GM12864 (cell line): ENCODE results near the gene MBD6.
A peak's percentile ranks its signal among the peaks of the same experiment; 100 is the strongest.

Experiments
- DNase-seq: peaks from one replicate; pipeline ENCODE4 v3.0.0-alpha.2; 2011; ENCODE audit warnings: low read depth
- H3K4me3 ChIP-seq: 2 replicates; pipeline ENCODE4 v1.5.1; 2011; ENCODE audit warnings: mild to moderate bottlenecking, low read depth, low read length, control low read depth
- TF ChIP-seq, protein P1 (sequence below): IDR thresholded peaks from 2 replicates; pipeline ENCODE4 v1.5.1; 2011; ENCODE audit warnings: low read depth, mild to moderate bottlenecking, moderate library complexity, low read length, control low read depth, inconsistent platforms; ENCODE audit errors: missing control alignments

MBD6 gene

DNA sequence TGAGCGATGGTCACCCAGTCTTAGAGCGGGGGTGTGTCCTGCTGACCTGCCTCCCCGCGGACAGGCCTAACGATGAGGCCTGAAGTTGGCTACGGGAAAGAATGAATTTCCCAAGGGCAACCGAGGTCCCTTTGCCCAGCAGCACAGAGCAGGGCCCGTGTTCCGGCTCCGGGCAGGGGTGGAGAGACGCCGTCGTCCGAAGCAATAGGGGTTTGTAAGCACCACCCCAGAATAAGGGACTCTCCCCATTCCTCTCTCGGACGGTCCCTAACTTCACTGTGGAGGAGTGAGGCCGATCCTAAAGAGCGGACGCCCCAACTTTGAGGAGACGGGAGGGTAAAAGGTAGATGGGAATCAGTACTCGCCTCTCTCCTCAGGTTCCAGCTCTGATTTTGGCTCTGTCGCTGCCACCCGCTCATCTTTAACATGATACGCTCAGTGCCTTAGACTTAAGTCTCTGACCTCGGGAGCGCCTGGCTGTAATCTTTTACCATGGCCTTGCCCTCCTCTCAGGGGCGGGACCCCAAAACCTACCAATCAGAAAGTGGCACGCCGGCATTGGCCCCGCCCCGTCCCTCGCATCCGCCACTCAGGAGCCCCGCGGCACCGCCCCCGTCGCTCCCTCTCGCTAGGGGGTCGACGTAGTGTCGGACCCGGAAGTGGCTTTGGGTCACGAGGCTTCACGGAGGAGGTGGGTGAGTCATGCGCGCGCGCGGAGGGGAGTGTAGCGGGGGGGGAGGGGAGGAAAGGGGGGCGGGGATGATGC is 2.4 kb upstream of the MBD6 start, which contains the start of gene DDIT3:
Gene DDIT3, minus strand, starts transcription at position 462 of the 766 bp plus-strand sequence. CDS start 3,108 bp downstream, outside the sequence.
- H3K4me3 ChIP-seq = peak within 1 kb of the TSS; percentile 92
- DNase-seq = peak; percentile 94
- TF ChIP-seq, protein P1, sequence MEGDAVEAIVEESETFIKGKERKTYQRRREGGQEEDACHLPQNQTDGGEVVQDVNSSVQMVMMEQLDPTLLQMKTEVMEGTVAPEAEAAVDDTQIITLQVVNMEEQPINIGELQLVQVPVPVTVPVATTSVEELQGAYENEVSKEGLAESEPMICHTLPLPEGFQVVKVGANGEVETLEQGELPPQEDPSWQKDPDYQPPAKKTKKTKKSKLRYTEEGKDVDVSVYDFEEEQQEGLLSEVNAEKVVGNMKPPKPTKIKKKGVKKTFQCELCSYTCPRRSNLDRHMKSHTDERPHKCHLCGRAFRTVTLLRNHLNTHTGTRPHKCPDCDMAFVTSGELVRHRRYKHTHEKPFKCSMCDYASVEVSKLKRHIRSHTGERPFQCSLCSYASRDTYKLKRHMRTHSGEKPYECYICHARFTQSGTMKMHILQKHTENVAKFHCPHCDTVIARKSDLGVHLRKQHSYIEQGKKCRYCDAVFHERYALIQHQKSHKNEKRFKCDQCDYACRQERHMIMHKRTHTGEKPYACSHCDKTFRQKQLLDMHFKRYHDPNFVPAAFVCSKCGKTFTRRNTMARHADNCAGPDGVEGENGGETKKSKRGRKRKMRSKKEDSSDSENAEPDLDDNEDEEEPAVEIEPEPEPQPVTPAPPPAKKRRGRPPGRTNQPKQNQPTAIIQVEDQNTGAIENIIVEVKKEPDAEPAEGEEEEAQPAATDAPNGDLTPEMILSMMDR = no peak

DNA sequence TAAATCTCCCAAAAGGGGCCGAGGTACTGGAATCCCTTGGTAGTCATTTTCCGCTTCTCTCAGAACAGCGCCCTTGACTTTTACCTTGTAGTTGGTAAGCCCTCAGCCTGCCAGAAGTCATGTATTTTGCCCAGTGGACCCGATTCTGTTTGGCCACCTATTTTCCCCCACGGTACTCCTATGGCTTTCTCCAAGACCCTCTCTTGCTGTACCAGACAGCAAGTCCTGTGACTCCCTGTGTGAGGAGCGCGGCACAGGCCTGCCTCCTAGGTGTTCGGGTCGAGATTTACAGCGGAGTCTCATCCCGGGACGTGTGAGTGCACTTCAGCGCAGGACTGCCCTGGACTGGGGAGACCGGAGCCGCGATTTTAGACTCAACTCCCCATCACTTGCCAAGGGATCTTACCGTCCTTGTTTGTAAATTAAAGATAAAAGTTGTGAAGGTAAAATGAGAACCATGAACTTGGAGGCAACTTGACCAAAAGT is 1.1 kb upstream of the MBD6 start:
- TF ChIP-seq, protein P1 = peak; percentile 12
- peak overlapping the region; percentile 91 for H3K4me3 ChIP-seq
- DNase-seq = no peak

DNA sequence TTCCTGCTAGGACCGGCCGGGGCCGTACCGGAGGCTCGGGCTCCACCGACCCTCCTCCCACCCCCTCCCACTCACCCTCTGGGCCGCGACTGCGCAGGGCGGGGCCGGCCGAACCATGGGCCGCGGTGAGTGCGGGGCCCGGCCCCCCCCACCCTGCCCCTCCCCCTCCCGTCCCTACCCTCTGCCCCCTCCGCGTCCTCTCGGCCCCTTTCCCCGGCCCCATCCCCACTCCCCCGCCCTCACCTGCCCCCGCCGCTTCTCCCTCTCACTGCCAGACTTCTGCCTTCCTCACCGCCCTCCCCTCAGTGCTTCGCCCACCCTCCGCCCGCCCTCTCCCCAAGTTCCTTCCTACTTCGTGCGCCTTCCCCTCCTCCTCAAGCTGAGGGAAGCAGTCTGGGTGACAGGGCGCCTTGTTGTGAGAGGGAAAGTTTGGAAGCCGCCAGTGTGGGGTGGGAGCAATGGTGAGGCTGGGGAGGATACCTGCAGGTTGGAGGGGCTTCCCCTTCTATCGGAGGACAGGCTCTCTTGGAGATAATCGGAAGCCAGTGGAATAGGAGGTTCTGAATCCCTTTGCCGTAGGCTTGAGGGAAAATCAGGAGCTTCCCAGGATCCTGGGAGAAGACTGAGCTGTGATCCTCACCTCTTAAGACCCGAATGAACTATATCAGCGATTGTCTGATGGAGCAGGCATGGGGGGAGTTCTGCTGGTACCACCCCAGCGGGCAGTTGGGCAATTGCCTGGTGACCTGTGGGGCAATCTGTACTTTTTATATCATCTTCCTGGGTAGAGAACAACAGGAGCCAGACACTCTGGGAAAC is 472 bp downstream of the MBD6 start:
- peak overlapping the region; percentile 91 for H3K4me3 ChIP-seq
- no peak for DNase-seq
- TF ChIP-seq, protein P1 = peak; percentile 15

DNA sequence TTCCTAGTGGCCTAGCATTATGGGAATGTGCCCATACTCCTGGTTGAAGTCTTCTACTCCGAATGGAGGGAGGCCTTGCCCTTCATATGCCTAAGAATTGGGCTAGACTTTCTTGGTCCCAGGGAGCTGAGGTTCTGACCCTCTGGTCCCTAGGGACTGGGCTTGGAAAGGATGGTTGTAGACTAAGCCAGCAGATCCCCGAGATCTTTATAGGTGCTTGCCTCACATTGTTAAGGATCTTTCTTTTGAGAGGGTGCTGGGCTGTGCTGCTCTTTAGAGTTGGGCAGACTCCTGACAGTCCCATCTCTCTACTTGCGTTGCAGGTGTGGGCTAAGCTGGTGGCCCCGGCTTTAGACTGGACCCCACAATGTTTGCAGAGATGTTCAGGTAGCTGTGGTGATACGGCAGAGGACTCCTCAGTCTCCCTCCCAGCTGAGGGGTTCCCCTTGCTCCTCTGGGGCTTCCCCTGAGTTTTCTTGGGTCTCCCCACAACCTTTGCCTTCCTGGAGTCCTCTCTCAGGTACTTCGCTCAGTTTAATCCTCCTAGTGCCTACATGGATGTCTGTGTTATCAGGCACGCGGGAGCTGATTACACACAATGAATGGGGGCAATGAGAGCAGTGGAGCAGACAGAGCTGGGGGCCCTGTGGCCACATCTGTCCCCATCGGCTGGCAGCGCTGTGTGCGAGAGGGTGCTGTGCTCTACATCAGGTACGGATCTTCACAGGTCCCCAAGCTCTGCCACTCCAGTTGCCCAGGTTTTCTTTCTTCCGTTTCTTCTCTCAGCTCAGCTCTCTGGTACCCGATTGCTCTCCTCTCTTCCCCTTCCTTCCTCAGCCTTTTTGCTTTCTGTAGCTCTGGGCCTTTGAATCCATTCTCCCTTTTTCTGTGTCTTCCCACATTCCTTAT is 1.3 kb downstream of the MBD6 start:
- no peak for DNase-seq
- TF ChIP-seq, protein P1 = no peak
- H3K4me3 ChIP-seq = peak overlapping the region; percentile 91

DNA sequence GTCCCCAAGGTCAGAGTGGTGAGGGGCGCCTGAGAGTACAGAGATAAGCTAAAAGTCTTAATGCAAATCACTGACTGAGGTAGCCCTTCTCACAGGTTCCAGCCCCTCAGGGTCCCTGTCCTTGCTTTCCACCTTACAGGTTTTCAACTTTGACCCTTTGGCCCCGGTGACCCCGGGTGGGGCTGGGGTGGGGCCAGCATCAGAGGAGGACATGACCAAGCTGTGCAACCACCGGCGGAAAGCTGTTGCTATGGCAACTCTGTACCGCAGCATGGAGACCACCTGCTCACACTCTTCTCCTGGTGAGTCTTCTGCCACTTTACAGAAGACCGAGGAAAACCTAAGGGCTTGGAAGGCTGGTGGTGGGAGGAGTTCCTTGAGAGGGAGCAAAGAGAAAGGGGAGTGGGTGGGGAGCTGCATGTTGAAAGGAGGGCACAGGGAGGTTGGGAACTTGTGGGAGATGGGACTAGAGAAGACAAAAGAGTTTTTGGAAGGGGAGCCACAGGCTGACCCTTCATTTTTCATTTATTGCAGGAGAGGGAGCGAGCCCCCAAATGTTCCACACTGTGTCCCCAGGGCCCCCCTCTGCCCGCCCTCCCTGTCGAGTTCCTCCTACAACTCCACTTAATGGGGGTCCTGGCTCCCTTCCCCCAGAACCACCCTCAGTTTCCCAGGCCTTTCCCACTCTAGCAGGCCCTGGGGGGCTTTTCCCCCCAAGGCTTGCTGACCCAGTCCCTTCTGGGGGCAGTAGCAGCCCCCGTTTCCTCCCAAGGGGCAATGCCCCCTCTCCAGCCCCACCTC is 2.4 kb downstream of the MBD6 start:
- no peak for DNase-seq
- no peak overlapping the region for H3K4me3 ChIP-seq
- TF ChIP-seq, protein P1 = no peak
